HUES6 (cell line): ENCODE measurements around the gene RELA.

Experiments used
- H3K27ac ChIP-seq: 2 replicates; pipeline ENCODE4 v1.7.0; 2013; ENCODE audit warnings: low read depth, mild to moderate bottlenecking, low read length, inconsistent platforms
- H3K27me3 ChIP-seq: 2 replicates; pipeline ENCODE4 v1.6.1; 2013; ENCODE audit warnings: low read length; ENCODE audit not compliant: control insufficient read depth, insufficient read depth
- H3K36me3 ChIP-seq: 2 replicates; pipeline ENCODE4 v1.6.1; 2013; ENCODE audit warnings: low read length; ENCODE audit not compliant: control insufficient read depth, insufficient read depth
- H3K4me1 ChIP-seq: 2 replicates; pipeline ENCODE4 v1.6.1; 2013; ENCODE audit warnings: low read length; ENCODE audit not compliant: control insufficient read depth, insufficient read depth
- H3K4me3 ChIP-seq: 2 replicates; pipeline ENCODE4 v1.5.1; 2013; ENCODE audit warnings: low read depth, low read length
- H3K9ac ChIP-seq: one replicate; pipeline ENCODE4 v1.6.1; 2013; ENCODE audit warnings: mild to moderate bottlenecking, low read length
- H3K9me3 ChIP-seq: 2 replicates; pipeline ENCODE4 v1.6.1; 2013; ENCODE audit warnings: low read depth, low read length; ENCODE audit not compliant: control insufficient read depth, insufficient read depth

RELA gene

GRCh38 chr11:65637794-65638419 lies 24.8 kb downstream of the RELA start, which contains the start of gene SIPA1:
TSS of gene SIPA1 (plus strand) at chr11:65638101. CDS start at chr11:65640922, 2,821 bp downstream.
- no peaks in the 10 kb centered on the region for H3K9me3 ChIP-seq
- no peaks in the 10 kb centered on the region for H3K27me3 ChIP-seq
- peak within 1 kb of the TSS; percentile 57; the same call in 1 of the 2 replicates for H3K27ac ChIP-seq
- peaks cover 20% of the 10 kb centered on the region for H3K4me1 ChIP-seq
- H3K36me3 ChIP-seq: peaks cover 41% of the 10 kb centered on the region
- peak within 1 kb of the TSS; percentile 82 for H3K4me3 ChIP-seq
- H3K9ac ChIP-seq: peak within 1 kb of the TSS; percentile 73

- Histone ChIP-seq H3K4me1 (peaks cover 16% of the 10 kb centered on the region), H3K9me3 (no peaks in the 10 kb centered on the region), H3K9ac (no peak overlapping the region), H3K4me3 (peak overlapping the region; percentile 82), H3K27me3 (no peaks in the 10 kb centered on the region), H3K27ac (no peak overlapping the region), H3K36me3 (peaks cover 48% of the 10 kb centered on the region)
These were observed 25.6 kb downstream of the RELA start for GRCh38 chr11:65637032-65637557.

- no peaks in the 10 kb centered on the region for H3K9me3 ChIP-seq
- peaks cover 55% of the 10 kb centered on the region for H3K36me3 ChIP-seq
- H3K27ac ChIP-seq: no peak overlapping the region
- H3K9ac ChIP-seq: no peak overlapping the region
- H3K4me3 ChIP-seq: no peak overlapping the region
- no peaks in the 10 kb centered on the region for H3K27me3 ChIP-seq
- H3K4me1 ChIP-seq: peaks cover 10% of the 10 kb centered on the region
These were observed 26.3 kb downstream of the RELA start for GRCh38 chr11:65636108-65637031.

GRCh38 chr11:65634905-65635731 lies 27.6 kb downstream of the RELA start:
- Histone ChIP-seq H3K27ac (no peak overlapping the region), H3K36me3 (peaks cover 65% of the 10 kb centered on the region), H3K9ac (no peak overlapping the region), H3K4me3 (no peak overlapping the region), H3K27me3 (no peaks in the 10 kb centered on the region), H3K4me1 (peaks cover 8% of the 10 kb centered on the region), H3K9me3 (no peaks in the 10 kb centered on the region)

GRCh38 chr11:65634440-65634839 lies 28.3 kb downstream of the RELA start:
- Histone ChIP-seq H3K27ac (no peak overlapping the region), H3K4me3 (no peak overlapping the region), H3K27me3 (no peaks in the 10 kb centered on the region), H3K36me3 (peaks cover 71% of the 10 kb centered on the region), H3K9ac (no peak overlapping the region), H3K9me3 (no peaks in the 10 kb centered on the region), H3K4me1 (peaks cover 8% of the 10 kb centered on the region)

- Histone ChIP-seq H3K9ac (no peak overlapping the region), H3K27ac (no peak overlapping the region), H3K27me3 (no peaks in the 10 kb centered on the region), H3K4me3 (no peak overlapping the region), H3K4me1 (peaks cover 8% of the 10 kb centered on the region), H3K9me3 (no peaks in the 10 kb centered on the region), H3K36me3 (peaks cover 75% of the 10 kb centered on the region)
These were observed 28.6 kb downstream of the RELA start for GRCh38 chr11:65634109-65634436.

GRCh38 chr11:65633390-65634108 lies 29.2 kb downstream of the RELA start:
- Histone ChIP-seq H3K27me3 (no peaks in the 10 kb centered on the region), H3K4me3 (no peak overlapping the region), H3K9ac (no peak overlapping the region), H3K4me1 (peaks cover 5% of the 10 kb centered on the region), H3K9me3 (no peaks in the 10 kb centered on the region), H3K27ac (no peak overlapping the region), H3K36me3 (peaks cover 80% of the 10 kb centered on the region)

GRCh38 chr11:65630215-65630614 lies 32.5 kb downstream of the RELA start:
- no peaks in the 10 kb centered on the region for H3K9me3 ChIP-seq
- H3K27ac ChIP-seq: no peak overlapping the region
- H3K9ac ChIP-seq: no peak overlapping the region
- no peaks in the 10 kb centered on the region for H3K4me1 ChIP-seq
- no peaks in the 10 kb centered on the region for H3K27me3 ChIP-seq
- no peak overlapping the region for H3K4me3 ChIP-seq
- H3K36me3 ChIP-seq: peaks cover 94% of the 10 kb centered on the region

- no peaks in the 10 kb centered on the region for H3K4me1 ChIP-seq
- H3K36me3 ChIP-seq: peaks cover 94% of the 10 kb centered on the region
- H3K27ac ChIP-seq: no peak overlapping the region
- no peaks in the 10 kb centered on the region for H3K27me3 ChIP-seq
- H3K9ac ChIP-seq: no peak overlapping the region
- no peaks in the 10 kb centered on the region for H3K9me3 ChIP-seq
- no peak overlapping the region for H3K4me3 ChIP-seq
These were observed 33.1 kb downstream of the RELA start for GRCh38 chr11:65629579-65629978.

GRCh38 chr11:65627202-65627601 lies 35.5 kb downstream of the RELA start:
- peaks cover 91% of the 10 kb centered on the region for H3K36me3 ChIP-seq
- H3K4me1 ChIP-seq: no peaks in the 10 kb centered on the region
- H3K9me3 ChIP-seq: no peaks in the 10 kb centered on the region
- no peak overlapping the region for H3K9ac ChIP-seq
- H3K4me3 ChIP-seq: no peak overlapping the region
- no peak overlapping the region for H3K27ac ChIP-seq
- no peaks in the 10 kb centered on the region for H3K27me3 ChIP-seq
